ENCODE data around the gene MCM9. TPM values are rescaled to one million over a fixed set of nuclear protein-coding genes. Genes with fewer than 3 reads are reported as not detected.

Gene MCM9
- total RNA-seq, 1 experiment from 2014 or later: 14.4 TPM

GRCh38 chr6:118872726-118873125 is 62.2 kb downstream of the MCM9 start:
- Mint-ChIP-seq H3K4me3 (ENCODE audit: unreplicated experiment) (no peak overlapping the region), H3K4me1 (ENCODE audit: low read depth, unreplicated experiment) (peaks cover 11% of the 10 kb centered on the region), H3K27me3 (ENCODE audit: insufficient read depth, unreplicated experiment) (no peaks in the 10 kb centered on the region), H3K9me3 (ENCODE audit: unreplicated experiment) (peaks cover 12% of the 10 kb centered on the region), H3K36me3 (ENCODE audit: insufficient read depth, unreplicated experiment) (no peaks in the 10 kb centered on the region), H3K27ac (ENCODE audit: unreplicated experiment) (no peak overlapping the region)
- H3K27me3 ChIP-seq (replicated peaks; ENCODE audit: control insufficient read depth, insufficient read depth, low read length): no peaks in the 10 kb centered on the region
- ChIA-PET POLR2A (no interaction called here), CTCF (no interaction called here)
- intact Hi-C loops (cut with micrococcal nuclease; ENCODE audit: unreplicated experiment): no loop called here
- no peaks in the 10 kb centered on the region for H3K36me3 ChIP-seq (ENCODE audit: control insufficient read depth, insufficient read depth, low read length)
- peaks cover 14% of the 10 kb centered on the region for H3K4me1 ChIP-seq
- DNase-seq: no peak
- H3K4me3 ChIP-seq (ENCODE audit: low read depth, low read length): no peak overlapping the region
- BruUV-seq (replicated peaks): no TSS peak
- H3K9me3 ChIP-seq: no peaks in the 10 kb centered on the region
- TF ChIP-seq, protein P1, sequence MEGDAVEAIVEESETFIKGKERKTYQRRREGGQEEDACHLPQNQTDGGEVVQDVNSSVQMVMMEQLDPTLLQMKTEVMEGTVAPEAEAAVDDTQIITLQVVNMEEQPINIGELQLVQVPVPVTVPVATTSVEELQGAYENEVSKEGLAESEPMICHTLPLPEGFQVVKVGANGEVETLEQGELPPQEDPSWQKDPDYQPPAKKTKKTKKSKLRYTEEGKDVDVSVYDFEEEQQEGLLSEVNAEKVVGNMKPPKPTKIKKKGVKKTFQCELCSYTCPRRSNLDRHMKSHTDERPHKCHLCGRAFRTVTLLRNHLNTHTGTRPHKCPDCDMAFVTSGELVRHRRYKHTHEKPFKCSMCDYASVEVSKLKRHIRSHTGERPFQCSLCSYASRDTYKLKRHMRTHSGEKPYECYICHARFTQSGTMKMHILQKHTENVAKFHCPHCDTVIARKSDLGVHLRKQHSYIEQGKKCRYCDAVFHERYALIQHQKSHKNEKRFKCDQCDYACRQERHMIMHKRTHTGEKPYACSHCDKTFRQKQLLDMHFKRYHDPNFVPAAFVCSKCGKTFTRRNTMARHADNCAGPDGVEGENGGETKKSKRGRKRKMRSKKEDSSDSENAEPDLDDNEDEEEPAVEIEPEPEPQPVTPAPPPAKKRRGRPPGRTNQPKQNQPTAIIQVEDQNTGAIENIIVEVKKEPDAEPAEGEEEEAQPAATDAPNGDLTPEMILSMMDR (IDR thresholded peaks at IDR 0.05; ENCODE audit: insufficient read depth in 1 of 2, low read depth in 1 of 2, low read length in 1 of 2, severe bottlenecking in 1 of 2, unreplicated experiment in 1 of 2): no peak

- no peak for DNase-seq
Measured at GRCh38 chr6:118872318-118872717, 62.6 kb downstream of the MCM9 start.

GRCh38 chr6:118871331-118871730 is 63.6 kb downstream of the MCM9 start:
- no peak for DNase-seq
- Mint-ChIP-seq H3K9me3 (ENCODE audit: unreplicated experiment) (peaks cover 18% of the 10 kb centered on the region), H3K4me1 (ENCODE audit: low read depth, unreplicated experiment) (peaks cover 7% of the 10 kb centered on the region), H3K27ac (ENCODE audit: unreplicated experiment) (no peak overlapping the region), H3K4me3 (ENCODE audit: unreplicated experiment) (no peak overlapping the region), H3K27me3 (ENCODE audit: insufficient read depth, unreplicated experiment) (no peaks in the 10 kb centered on the region), H3K36me3 (ENCODE audit: insufficient read depth, unreplicated experiment) (no peaks in the 10 kb centered on the region)
- Histone ChIP-seq H3K4me3 (ENCODE audit: low read depth, low read length) (no peak overlapping the region), H3K36me3 (ENCODE audit: control insufficient read depth, insufficient read depth, low read length) (no peaks in the 10 kb centered on the region), H3K9me3 (no peaks in the 10 kb centered on the region), H3K4me1 (peaks cover 6% of the 10 kb centered on the region; the same call in 1 of the 2 replicates), H3K27me3 (replicated peaks; ENCODE audit: control insufficient read depth, insufficient read depth, low read length) (no peaks in the 10 kb centered on the region)
- ChIA-PET CTCF (no interaction called here), POLR2A (no interaction called here)
- intact Hi-C loops (cut with micrococcal nuclease; ENCODE audit: unreplicated experiment): no loop called here
- TF ChIP-seq, protein P1 (IDR thresholded peaks at IDR 0.05; ENCODE audit: insufficient read depth in 1 of 2, low read depth in 1 of 2, low read length in 1 of 2, severe bottlenecking in 1 of 2, unreplicated experiment in 1 of 2): no peak
- BruUV-seq (replicated peaks): no TSS peak

More at GRCh38 chr6:118872318-118872717, 62.6 kb downstream of the MCM9 start:
- no peaks in the 10 kb centered on the region for H3K27me3 Mint-ChIP-seq (ENCODE audit: insufficient read depth, unreplicated experiment)
- H3K4me3 ChIP-seq (ENCODE audit: low read depth, low read length): no peak overlapping the region
- intact Hi-C loops (cut with micrococcal nuclease; ENCODE audit: unreplicated experiment): no loop called here
- H3K9me3 Mint-ChIP-seq (ENCODE audit: unreplicated experiment): peaks cover 12% of the 10 kb centered on the region
- no peaks in the 10 kb centered on the region for H3K36me3 ChIP-seq (ENCODE audit: control insufficient read depth, insufficient read depth, low read length)
- BruUV-seq (replicated peaks): no TSS peak
- ChIA-PET POLR2A (no interaction called here), CTCF (no interaction called here)
- no peaks in the 10 kb centered on the region for H3K36me3 Mint-ChIP-seq (ENCODE audit: insufficient read depth, unreplicated experiment)
- TF ChIP-seq, protein P1 (IDR thresholded peaks at IDR 0.05; ENCODE audit: insufficient read depth in 1 of 2, low read depth in 1 of 2, low read length in 1 of 2, severe bottlenecking in 1 of 2, unreplicated experiment in 1 of 2): no peak
- H3K4me3 Mint-ChIP-seq (ENCODE audit: unreplicated experiment): no peak overlapping the region
- no peaks in the 10 kb centered on the region for H3K27me3 ChIP-seq (replicated peaks; ENCODE audit: control insufficient read depth, insufficient read depth, low read length)
- peaks cover 11% of the 10 kb centered on the region for H3K4me1 Mint-ChIP-seq (ENCODE audit: low read depth, unreplicated experiment)
- no peak overlapping the region for H3K27ac Mint-ChIP-seq (ENCODE audit: unreplicated experiment)
- H3K4me1 ChIP-seq: peaks cover 14% of the 10 kb centered on the region
- H3K9me3 ChIP-seq: no peaks in the 10 kb centered on the region
